ENCODE data around the gene CC2D2B.
A peak's percentile ranks its signal among the peaks of the same experiment; 100 is the strongest.

CC2D2B gene

DNA sequence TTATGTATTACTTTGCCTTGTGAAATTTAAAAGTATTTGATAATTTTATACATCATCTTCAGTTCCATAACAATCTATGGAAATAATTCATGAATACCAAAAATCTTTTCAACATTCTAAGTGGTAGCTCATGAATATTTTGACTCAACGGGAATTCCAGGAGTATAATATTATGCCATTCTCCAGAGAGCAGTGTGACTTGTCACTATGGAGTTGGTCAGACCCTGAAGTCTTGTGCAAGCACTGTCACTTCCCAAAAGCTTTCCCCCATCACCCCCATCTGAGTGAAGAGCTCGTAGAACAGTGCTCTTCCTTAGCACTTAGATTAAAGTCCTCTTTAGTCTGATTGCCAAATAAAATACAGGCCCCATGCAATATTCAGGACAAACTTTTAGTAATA lies 106.2 kb downstream of the CC2D2B start:
- Histone ChIP-seq H3K27ac (no peak overlapping the region), H3K27me3 (ENCODE audit: insufficient read depth, low read depth, severe bottlenecking) (no peaks in the 10 kb centered on the region), H3K4me3 (ENCODE audit: low read depth, low read length) (no peak overlapping the region), H3K9me3 (ENCODE audit: severe bottlenecking) (no peaks in the 10 kb centered on the region), H3K36me3 (no peaks in the 10 kb centered on the region)
- TF ChIP-seq, protein P1, sequence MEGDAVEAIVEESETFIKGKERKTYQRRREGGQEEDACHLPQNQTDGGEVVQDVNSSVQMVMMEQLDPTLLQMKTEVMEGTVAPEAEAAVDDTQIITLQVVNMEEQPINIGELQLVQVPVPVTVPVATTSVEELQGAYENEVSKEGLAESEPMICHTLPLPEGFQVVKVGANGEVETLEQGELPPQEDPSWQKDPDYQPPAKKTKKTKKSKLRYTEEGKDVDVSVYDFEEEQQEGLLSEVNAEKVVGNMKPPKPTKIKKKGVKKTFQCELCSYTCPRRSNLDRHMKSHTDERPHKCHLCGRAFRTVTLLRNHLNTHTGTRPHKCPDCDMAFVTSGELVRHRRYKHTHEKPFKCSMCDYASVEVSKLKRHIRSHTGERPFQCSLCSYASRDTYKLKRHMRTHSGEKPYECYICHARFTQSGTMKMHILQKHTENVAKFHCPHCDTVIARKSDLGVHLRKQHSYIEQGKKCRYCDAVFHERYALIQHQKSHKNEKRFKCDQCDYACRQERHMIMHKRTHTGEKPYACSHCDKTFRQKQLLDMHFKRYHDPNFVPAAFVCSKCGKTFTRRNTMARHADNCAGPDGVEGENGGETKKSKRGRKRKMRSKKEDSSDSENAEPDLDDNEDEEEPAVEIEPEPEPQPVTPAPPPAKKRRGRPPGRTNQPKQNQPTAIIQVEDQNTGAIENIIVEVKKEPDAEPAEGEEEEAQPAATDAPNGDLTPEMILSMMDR (IDR thresholded peaks at IDR 0.05; ENCODE audit: low read depth, low read length): no peak
- DNase-seq: no peak

DNA sequence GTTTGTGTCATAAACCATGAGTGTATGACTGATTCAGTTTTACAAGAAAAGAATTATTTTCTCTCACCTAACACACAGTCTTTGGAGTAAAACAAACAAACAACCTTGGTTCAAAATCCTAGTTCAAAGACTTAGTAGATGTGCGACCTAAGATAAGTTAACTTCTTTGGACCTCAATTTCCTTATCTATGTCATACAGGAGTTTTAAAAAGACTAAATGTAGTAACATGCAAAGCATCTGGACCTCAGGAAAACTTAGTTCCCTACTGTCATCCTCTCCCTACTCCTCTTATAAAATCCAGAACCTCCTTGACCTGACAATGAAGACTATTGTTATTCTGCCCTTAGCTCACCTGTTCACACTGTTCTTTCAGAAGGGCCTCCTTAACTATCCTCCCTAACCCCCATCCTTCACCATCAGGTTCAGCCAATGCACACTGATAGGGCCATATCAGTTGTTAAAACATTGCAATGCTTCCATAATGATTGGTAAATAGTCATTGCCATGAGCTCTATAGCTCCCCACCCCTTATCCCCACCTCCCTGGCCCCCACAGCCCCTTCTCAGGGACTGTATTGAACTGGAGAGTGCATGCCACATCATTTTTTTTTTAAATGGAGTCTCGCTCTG lies 106.8 kb downstream of the CC2D2B start:
- no peaks in the 10 kb centered on the region for H3K9me3 ChIP-seq (ENCODE audit: severe bottlenecking)
- H3K27ac ChIP-seq: no peak overlapping the region
- H3K27me3 ChIP-seq (ENCODE audit: insufficient read depth, low read depth, severe bottlenecking): no peaks in the 10 kb centered on the region
- H3K36me3 ChIP-seq: no peaks in the 10 kb centered on the region
- no peak for DNase-seq
- H3K4me3 ChIP-seq (ENCODE audit: low read depth, low read length): no peak overlapping the region
- TF ChIP-seq, protein P1 (IDR thresholded peaks at IDR 0.05; ENCODE audit: low read depth, low read length): no peak

DNA sequence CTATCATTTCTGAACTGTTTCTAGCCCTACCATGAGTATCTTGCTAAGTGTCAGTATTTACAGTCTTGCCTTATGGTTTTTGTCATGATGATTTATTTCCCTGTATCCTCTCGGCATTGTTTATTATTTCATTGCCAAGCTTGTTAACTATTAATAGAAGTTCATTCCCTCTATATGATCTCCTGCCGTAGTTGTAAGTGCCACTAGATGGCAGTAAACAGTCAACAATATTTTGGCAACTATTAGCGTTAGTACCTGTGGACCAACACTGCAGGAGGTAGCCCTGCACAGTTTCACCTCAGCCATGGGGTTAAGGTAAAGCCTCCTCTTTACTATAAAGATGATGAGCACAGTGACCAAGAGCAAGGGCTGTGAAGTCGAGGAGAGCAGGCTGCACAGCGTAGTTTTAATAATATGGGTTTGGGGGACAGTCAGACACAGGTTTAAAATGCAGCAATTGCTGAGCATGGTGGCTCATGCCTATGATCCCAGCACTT lies 109.5 kb downstream of the CC2D2B start:
- peak; percentile 42 for DNase-seq
- Histone ChIP-seq H3K27me3 (ENCODE audit: insufficient read depth, low read depth, severe bottlenecking) (no peaks in the 10 kb centered on the region), H3K4me3 (ENCODE audit: low read depth, low read length) (no peak overlapping the region), H3K27ac (no peak overlapping the region), H3K36me3 (no peaks in the 10 kb centered on the region), H3K9me3 (ENCODE audit: severe bottlenecking) (no peaks in the 10 kb centered on the region)
- TF ChIP-seq, protein P1 (IDR thresholded peaks at IDR 0.05; ENCODE audit: low read depth, low read length): peak; percentile 43

DNA sequence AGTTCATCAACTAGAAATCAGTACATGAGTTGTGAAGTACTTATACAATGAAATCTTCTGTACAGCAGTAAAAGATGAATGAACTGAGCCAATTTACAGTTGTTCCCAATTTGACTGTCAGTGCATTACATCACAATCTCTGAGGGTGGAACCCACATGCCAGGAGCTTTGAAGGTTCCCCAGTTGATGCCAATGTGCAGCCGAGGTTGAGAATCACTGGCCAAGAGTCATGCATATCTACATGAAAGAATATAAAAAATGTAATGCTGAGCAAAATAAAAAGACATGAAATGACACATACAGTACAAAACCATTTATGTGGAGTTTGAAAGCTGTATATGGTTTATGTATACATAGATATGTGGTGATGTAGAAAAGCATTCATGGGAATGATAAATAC lies 113.6 kb downstream of the CC2D2B start:
- Histone ChIP-seq H3K9me3 (ENCODE audit: severe bottlenecking) (no peaks in the 10 kb centered on the region), H3K4me3 (ENCODE audit: low read depth, low read length) (no peak overlapping the region), H3K27me3 (ENCODE audit: insufficient read depth, low read depth, severe bottlenecking) (no peaks in the 10 kb centered on the region), H3K36me3 (no peaks in the 10 kb centered on the region), H3K27ac (no peak overlapping the region)
- TF ChIP-seq, protein P1 (IDR thresholded peaks at IDR 0.05; ENCODE audit: low read depth, low read length): no peak
- DNase-seq: no peak

DNA sequence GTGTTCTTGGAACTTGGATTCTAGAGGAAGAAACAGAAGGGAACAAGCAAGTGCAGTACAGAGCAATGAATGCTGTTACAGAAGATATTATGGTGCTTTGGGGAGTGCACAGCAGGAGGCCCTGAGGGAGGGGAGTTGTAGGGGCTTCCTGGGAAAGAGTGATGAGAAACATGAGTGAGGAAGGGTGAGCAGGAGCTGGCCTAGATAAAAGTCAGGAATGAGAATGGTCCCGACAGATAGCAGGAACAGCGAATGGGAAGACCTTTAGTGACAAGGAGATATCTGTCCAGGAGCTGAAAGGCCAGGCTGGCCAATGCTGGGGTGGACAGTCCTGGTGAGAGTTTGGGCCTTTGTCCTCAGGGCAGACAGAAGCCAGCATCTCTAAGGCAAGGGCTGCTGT lies 115.0 kb downstream of the CC2D2B start:
- DNase-seq: no peak
- Histone ChIP-seq H3K27me3 (ENCODE audit: insufficient read depth, low read depth, severe bottlenecking) (no peaks in the 10 kb centered on the region), H3K4me3 (ENCODE audit: low read depth, low read length) (no peak overlapping the region), H3K27ac (no peak overlapping the region), H3K36me3 (no peaks in the 10 kb centered on the region), H3K9me3 (ENCODE audit: severe bottlenecking) (no peaks in the 10 kb centered on the region)
- TF ChIP-seq, protein P1 (IDR thresholded peaks at IDR 0.05; ENCODE audit: low read depth, low read length): no peak

DNA sequence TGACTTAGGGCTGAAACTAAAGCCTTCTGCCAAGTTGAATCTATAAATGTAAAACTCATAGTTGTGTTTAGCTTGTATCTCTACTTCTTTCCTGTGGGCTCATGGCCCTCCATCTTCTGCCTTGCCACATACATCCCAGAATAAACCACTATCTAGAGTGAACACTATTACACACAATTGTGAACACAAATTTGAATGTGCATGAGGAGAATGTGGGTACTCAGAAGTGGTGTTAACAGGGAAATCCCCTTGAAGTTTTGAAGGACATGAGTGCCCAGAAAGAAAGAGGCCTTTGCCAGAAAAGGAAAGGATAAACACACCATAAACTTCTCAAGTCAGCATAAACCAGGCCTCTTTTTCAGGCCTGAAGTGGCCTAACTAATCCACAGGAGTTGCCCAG lies 115.4 kb downstream of the CC2D2B start:
- H3K27me3 ChIP-seq (ENCODE audit: insufficient read depth, low read depth, severe bottlenecking): no peaks in the 10 kb centered on the region
- TF ChIP-seq, protein P1 (IDR thresholded peaks at IDR 0.05; ENCODE audit: low read depth, low read length): no peak

More for the DNA sequence above, 115.4 kb downstream of the CC2D2B start:
- Histone ChIP-seq H3K36me3 (no peaks in the 10 kb centered on the region), H3K9me3 (ENCODE audit: severe bottlenecking) (no peaks in the 10 kb centered on the region), H3K27ac (no peak overlapping the region), H3K4me3 (ENCODE audit: low read depth, low read length) (no peak overlapping the region)
- DNase-seq: no peak

All from WERI-Rb-1 (cell line).